ENCODE data around the gene ANKRD11.
"Not testable (repeated sequence)": the region's sequence is repeated elsewhere in the genome, so short reads cannot be mapped to it uniquely, and the experiment has no call there.

ANKRD11 gene

DNA sequence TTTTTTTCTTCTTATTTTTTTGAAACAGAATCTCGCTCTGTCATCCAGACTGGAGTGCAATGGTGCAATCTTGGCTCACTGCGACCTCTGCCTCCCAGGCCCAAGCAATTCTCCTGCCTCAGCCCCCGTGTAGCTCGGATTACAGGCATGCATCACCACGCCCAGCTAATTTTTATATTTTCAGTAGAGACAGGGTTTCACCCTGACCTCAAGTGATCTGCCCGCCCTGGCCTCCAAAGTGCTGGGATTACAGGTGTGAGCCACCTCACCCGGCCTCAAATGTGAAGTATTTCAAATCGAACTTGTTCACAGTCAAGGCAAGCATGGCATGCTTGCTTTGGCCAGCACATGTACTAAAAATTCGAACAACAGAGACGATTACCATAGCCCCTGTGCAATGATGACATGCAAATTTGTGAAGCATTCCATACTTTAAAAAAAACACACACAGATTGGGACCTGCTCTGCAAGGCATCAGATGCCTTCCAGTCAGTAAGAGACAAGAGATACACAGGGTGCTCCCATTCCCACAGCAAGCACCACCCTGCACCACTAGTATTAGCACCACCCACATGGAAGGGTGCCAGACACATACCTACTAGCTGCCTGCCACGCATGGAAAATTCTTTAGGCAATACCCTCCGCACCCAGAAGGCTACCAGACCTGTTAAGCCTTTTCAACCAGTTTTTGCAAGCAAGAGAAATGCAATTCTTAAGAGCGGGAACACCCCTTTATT is 47.2 kb downstream of the ANKRD11 start:
- DNase-seq = peak in 17 of 42 donors; percentile 19 to 67 (median 36)
- intact Hi-C loops (cut with DNase I) = no loop called here

DNA sequence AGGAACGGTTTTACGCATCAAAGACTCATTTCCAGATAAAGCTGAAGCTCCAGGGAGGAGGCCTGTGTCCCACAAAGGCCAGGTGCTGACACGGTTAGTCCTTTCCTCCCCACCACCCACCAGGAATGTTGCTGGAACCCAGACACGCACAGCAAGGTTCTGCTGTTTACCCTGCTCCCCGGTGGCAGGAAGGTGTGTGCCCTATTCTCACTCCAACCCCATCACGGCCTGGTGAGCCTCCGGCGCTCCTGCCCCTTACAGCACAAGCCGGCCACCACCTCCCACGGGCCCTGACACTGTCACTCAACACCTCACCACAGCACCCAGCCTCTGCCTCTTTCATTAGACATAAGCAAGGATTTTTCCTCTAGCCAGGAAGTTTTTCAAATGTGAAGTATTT is 47.8 kb downstream of the ANKRD11 start:
- no peak for DNase-seq
- intact Hi-C loops (cut with DNase I) = no loop called here

DNA sequence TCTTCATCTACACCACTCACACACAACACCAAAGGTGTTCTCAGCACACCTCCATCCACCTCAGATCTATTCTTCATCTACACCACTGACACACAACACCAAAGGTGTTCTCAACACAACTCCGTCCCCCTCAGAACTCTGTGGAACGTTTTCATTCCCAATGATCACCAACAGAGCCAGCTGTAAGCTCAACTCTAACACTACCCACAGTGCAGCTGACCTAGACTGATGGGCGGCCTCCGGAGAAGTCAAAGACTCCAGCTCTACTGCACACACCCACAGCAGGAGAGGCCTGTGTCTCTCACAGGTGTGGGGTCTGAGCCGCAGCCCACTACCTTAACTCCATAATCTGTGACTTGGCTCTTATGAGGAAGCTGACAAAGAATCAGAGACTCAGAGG is 50.7 kb downstream of the ANKRD11 start:
- intact Hi-C loops (cut with DNase I) = no loop called here
- no peak for DNase-seq

DNA sequence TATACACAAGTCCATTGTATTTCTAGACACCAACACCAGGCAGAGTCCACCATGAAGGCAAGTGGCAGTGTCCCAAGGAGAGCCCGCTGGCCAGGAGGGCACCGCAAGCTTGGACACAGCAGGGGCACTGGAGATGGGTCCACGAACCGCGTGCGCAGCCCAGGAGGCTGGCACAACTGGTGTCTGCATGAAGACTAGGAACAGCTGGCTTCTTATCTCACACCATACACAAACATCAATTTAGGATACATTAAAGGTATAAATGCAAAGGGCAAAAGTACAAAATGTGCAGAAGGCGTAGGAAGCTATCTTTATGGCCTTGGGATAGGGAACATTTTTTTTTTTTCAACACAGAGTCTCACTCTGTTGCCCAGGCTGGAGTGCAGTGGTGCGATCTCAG is 52.4 kb downstream of the ANKRD11 start:
- intact Hi-C loops (cut with DNase I) = no loop called here
- no peak for DNase-seq

DNA sequence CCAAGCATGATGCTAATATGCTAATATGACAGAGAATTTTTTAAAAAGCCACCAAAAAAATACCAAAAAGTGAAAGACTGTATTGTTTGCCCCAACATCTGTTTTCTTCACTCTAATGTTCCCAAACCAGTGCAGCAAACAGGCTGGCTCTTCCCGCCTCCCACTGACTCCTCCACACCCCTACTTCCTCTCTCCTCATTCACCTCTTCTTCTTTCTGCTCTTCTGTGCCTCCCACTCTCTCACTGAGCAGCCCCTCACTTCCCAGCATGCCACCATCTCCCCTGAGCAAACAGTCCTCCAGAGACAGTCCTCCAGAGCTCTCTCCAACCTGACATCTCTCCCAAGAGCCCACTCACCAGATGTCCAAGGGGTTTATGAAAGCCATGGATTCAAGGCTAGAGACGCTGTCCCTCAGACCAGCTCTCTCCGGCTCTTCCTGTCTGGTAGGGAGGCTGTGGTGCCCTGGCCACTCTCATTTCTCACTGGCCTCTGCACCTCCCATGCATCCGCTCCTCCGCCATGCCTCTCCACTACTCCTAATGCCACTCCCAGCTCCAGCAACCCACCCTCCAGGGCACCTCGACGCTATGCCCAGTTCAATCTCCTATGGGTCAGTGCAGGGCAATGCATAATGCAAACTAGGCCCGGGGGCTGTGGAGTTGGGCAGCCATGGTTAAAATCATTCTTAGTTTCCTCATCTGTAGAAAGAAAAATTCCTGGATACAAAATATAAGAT is 52.9 kb downstream of the ANKRD11 start:
- DNase-seq = no peak
- intact Hi-C loops (cut with DNase I) = no loop called here

DNA sequence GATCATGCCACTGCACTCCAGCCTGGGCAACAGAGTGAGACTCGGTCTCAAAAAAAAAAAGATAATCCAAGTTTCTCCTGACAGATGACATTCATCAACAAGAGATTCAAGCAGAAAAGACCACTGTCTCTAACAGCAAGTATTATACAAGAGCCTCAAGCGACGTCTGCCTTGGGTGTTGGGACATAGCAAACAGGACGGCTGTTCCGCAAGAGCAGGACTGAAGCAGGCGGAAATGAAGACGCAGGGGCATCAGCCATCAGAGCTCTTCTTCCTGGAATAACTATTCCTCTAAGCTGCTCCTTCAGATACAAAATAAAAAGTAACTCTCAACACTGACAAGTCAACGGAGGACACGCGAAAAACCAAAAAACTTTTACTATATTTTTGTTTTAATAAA is 54.0 kb downstream of the ANKRD11 start:
- intact Hi-C loops (cut with DNase I) = no loop called here
- no peak for DNase-seq

DNA sequence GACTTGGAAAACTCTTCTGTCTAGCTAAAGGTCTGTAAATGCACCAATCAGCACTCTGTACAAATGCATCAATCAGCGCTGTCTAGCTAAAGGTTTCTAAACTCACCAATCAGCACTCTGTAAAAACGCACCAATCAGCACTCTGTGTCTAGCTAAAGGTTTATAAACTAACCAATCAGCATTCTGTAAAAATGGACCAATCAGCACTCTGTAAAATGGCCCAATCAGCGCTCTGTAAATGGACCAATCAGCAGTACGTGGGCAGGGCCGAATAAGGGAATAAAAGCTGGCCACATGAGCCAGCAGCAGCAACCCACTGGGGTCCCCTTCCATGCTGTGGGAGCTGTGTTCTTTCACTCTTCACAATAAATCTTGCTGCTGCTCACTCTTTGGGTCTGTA is 55.3 kb downstream of the ANKRD11 start:
- intact Hi-C loops (cut with DNase I); DNase-seq: not testable (repeated sequence)

DNA sequence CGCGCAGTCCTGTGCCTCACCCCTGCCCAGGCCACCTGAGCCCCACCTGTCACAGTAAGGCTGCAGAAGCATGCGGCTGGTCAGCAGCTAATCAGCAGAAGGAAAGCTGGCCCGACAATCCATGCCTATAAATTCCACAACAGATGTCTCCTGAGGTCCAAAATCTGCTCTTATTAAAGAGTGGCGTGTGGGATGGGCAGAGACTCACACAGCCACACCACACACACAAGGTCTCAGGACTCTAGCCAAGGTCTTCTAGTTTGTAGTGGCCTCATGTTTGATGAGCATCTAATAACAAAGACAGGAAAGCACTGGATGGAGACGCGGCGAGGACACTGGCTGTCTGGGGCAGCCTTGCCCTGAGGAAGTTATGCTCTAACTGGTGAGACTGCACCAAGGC is 55.9 kb downstream of the ANKRD11 start:
- intact Hi-C loops (cut with DNase I) = no loop called here
- no peak for DNase-seq

DNA sequence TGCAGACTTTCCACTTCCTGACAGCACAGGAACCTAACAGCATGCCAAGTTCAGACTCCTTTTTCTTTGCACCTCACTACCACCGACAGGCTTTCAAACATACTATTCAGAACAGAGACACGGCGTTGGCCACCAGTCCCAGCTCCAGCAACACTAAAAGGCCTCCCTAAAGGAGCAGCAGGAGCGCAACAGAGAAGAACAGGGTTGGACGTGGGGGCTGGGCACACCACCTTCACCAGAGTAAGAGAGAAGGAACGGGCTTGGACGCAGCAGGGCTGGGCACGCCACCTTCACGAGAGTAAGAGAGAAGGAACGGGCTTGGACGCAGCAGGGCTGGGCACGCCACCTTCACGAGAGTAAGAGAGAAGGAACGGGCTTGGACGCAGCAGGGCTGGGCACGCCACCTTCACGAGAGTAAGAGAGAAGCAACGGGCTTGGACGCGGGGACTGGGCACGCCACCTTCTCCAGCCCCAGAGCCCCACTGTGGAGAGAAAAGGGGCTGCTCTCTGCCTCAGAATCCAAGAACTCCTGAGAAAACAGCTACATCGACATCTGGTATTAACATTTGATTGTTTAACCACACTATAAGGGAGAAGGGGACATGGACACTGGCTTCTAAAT is 56.9 kb downstream of the ANKRD11 start:
- DNase-seq; intact Hi-C loops (cut with DNase I): not testable (repeated sequence)

DNA sequence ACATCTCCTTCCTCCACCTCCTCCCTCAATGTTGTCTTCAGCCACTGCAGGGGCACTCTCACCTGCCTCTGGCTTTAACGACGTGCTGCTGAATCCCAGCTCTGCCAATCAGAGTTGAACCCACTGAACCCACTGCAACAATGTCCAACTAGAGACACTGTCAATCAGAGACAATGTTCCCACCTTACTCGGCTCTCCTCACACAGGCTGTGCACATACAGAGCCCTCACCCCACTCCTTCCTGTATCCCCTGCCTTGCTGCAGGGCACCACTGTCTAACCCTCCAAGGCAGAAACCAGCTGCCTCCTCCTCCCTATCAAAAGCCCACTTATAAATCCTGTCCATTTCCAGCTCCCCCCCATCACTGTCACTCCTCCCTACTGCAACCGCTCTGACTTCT is 58.7 kb downstream of the ANKRD11 start:
- no peak for DNase-seq
- intact Hi-C loops (cut with DNase I) = no loop called here

DNA sequence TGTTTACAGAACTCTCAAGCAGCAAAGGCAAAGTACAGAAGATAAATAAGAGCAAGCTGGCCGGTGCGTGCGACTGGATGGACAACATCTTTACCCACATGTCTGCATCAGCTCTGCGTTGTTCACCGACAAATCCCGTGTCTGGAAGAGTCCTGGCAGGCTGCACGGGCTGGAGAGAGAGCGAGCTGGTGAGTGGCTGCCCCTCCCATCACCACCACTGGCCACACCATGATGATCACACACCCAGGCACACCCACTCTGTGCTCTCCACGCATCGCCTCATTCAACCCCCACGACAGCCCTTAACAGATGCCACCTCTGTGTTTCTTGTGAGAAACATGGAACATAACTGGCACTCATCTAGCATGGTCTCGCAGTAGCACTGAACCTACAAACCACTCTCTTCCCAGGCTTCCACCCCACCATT is 59.2 kb downstream of the ANKRD11 start:
- intact Hi-C loops (cut with DNase I) = no loop called here
- DNase-seq = peak in 2 of 42 donors; percentile 15 to 40

DNA sequence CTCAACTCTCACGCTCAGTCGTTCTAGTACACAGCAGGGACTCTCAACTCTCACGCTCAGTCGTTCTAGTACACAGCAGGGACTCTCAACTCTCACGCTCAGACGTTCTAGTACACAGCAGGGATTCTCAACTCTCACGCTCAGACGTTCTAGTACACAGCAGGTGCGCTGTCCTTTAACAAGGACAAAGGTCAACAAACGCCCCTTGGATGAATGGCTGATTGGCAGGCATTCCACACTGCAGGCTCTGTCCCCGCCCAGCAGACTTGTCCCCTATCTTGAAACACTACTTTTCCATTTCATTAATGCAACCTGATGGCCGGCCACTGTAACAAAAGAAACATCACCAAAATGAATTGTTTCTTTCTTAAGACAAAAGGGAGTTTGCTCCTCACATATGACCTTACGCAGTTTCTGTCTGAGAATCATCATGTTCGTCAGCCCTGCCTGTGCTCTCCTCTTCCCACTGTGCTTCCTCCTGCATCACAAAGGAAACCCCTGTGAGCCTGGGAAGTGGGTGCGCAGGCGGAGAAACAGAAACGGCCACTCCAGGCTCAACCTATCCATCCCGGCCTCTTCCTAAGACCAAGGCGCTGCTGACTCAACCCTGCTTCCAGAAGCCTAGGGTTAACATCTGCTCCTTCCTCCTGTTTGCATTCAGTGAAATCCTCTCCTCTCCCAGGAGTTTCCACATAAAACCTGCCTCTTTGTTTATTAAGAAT is 59.8 kb downstream of the ANKRD11 start:
- intact Hi-C loops (cut with DNase I) = no loop called here
- no peak for DNase-seq

DNA sequence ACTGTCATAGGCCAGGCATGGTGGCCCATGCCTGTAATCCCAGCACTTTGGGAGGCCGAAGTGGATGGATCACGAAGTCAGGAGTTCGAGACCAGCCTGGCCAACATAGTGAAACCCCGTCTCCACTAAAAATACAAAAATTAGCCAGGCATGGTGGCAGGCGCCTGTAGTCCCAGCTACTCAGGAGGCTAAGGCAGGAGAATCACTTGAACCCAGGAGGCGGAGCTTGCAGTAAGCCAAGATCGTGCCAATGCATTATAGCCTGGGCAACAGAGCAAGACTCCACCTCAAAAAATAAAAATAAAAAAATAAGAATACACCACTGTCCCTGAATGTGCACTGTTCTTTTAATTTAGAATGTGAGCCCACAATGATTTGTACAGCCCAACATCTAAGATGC is 61.8 kb downstream of the ANKRD11 start:
- DNase-seq; intact Hi-C loops (cut with DNase I): not testable (repeated sequence)

DNA sequence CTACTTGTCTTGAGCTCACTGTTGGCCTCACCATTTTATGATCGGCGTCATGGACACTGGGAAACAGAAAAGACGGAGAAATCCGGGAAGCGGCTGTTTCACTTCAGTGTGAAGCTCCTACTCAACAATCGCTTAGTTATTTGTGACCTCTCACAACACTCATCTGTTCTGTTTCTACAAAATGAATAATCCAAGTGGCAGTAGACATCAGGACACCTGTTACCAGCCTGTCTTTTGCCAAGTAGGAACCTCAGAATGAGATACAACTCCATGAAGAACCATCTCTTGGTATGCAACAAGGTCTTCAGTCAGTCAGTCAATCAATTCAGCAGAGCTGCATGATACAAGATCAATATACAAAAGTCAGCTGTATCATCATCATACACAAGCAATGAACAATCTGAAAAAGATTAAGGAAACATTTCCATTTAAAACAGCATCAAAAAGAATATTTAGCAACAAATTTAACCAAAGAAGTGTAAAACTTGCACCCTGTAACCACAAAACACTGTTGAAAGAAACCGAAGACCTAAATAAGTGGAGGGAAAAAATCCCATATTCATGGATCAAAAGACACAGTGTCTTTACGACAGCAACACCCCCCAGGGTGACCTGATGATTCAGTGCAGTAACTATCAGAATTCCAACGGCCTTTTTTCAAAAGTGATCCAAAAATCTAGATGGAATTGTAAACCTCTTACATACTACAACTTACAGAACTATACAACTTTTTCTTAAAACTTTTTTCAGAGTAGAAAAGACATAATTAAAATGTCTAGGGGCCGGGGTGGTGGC is 63.4 kb downstream of the ANKRD11 start:
- intact Hi-C loops (cut with DNase I) = no loop called here
- no peak for DNase-seq

DNA sequence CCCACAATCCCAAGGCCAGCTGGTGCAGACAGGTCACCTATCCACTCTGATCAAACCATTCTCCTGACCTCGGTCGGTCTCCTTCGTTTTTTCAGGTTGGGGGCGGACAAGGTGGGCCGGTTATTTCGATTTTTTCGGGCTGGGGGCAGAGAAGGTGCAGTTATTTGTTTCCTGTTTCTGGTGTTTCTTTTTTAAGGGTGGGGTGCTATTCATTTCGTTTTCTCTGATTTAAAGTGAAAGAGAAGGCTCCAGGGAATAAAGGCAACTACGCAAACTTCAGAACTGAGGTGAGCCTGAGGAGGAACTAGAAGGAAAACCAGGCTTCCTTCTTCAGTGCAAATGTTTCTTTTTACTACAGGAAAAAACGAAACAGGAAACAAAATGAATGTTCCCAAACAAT is 64.8 kb downstream of the ANKRD11 start:
- DNase-seq = no peak
- intact Hi-C loops (cut with DNase I) = no loop called here

DNA sequence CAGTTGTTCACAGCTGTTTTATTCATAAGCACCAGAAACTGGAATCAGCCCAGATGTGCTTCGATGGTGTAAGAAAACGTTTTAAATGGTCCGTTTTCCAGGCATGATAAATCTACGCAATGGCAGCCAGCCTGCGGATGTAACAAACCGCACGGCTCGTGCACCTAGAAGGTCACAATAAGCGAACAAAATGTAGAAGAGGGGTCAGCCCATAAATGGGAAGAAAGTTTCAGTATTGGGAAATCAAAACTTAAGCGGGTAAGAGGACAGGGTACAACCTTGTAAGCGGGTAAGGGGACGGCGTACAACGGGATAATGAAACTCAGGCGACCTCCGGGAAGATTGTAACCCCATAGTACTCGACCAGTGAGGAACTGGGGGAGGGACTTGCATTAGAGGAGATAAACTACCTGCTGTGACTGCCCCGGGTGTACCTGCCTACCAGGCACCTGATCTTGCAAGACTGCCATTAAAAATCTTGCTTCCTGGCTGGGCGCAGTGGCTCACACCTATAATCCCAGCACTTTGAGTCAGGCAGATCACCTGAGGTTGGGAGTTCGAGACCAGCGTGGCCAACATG is 66.6 kb downstream of the ANKRD11 start:
- no peak for DNase-seq
- intact Hi-C loops (cut with DNase I) = no loop called here

DNA sequence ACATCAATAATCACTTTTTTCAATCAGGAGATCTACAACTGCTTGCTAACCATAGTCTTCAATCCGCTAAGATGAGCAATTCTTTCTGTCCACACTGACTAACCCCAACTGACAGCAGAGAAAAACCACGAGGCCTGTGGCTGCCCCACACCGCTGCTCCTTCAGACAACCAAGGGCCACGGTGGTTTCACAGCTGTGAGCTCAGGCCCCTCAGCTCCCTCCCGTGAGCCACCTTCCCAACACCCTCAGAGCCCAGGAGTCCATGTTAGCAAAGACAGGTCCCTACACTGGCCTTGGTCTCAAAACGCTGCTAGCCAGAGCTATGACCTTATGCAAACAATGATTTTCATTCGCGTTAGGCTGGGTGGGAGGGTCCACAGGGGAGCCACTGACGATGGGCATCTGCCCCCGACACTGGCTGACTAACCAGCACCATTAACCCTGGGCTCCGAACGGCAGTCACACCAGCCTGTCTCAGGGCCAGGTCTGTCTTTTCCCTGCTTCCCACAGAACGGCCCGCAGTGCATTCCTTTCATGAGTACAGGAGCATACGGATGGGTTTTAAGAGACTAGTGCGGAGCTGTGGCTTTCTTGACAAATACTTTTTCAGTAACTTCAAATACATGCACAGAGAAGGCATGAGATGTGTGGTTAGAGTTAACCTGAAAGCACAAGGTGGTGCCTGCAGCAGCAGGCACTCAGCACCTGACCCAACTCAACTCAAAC is 67.3 kb downstream of the ANKRD11 start:
- no peak for DNase-seq
- intact Hi-C loops (cut with DNase I) = no loop called here

DNA sequence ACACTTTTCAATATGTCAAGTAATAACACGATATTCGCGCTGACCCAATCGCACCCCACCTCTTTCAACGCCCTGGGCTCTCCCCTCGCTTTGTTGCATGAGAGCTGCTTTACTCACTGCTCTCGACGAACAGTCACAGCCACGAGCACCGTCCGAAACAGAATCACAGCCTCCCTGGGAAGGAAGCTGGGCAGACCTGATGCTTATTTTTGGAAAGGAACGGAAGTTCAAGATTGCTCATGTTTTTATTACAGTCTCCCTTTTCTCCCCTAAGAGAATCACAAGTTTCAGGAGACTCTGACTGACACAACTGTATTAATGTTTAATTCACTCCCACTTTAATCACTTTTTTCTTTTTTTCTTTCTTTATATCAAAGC is 67.8 kb downstream of the ANKRD11 start:
- intact Hi-C loops (cut with DNase I) = no loop called here
- peak in 1 of 42 donors; percentile 31 for DNase-seq
